Measurements from ENCODE around the gene SYNM.

Gene SYNM

GRCh38 chr15:99086327-99086667, 18.6 kb upstream of the SYNM start:
- no peak for DNase-seq

GRCh38 chr15:99087405-99087943, 17.4 kb upstream of the SYNM start:
- DNase-seq = no peak

GRCh38 chr15:99090011-99090699, 14.7 kb upstream of the SYNM start:
- peak in 1 of 2 donors; percentile 30 for DNase-seq

- no peak for DNase-seq
These were observed 13.9 kb upstream of the SYNM start for GRCh38 chr15:99090938-99091337.

GRCh38 chr15:99092554-99093172, 12.2 kb upstream of the SYNM start:
- DNase-seq = no peak

- no peak for DNase-seq
These were observed 9.3 kb upstream of the SYNM start for GRCh38 chr15:99095626-99096025.

GRCh38 chr15:99096173-99096893, 8.5 kb upstream of the SYNM start:
- DNase-seq = no peak

- no peak for DNase-seq
These were observed 7.9 kb upstream of the SYNM start for GRCh38 chr15:99096894-99097426.

GRCh38 chr15:99097441-99098410, 7.2 kb upstream of the SYNM start:
- no peak for DNase-seq

GRCh38 chr15:99098426-99098825, 6.5 kb upstream of the SYNM start:
- DNase-seq = no peak

- no peak for DNase-seq
These were observed 5.9 kb upstream of the SYNM start for GRCh38 chr15:99098991-99099390.

GRCh38 chr15:99099661-99100060, 5.2 kb upstream of the SYNM start:
- DNase-seq = no peak

GRCh38 chr15:99100245-99101173, 4.4 kb upstream of the SYNM start:
- peak; percentile 33 to 37 for DNase-seq

- DNase-seq = no peak
These were observed 3.4 kb upstream of the SYNM start for GRCh38 chr15:99101501-99101900.

GRCh38 chr15:99102332-99103235, 2.3 kb upstream of the SYNM start:
- DNase-seq = no peak

GRCh38 chr15:99103279-99103678, 1.6 kb upstream of the SYNM start:
- no peak for DNase-seq

GRCh38 chr15:99105514-99106341, 848 bp downstream of the SYNM start:
- peak; percentile 9 to 38 for DNase-seq

- peak; percentile 31 to 36 for DNase-seq
These were observed 1.7 kb downstream of the SYNM start for GRCh38 chr15:99106417-99107220.
